ENCODE results near the gene MYMX. TPM values are rescaled to one million over a fixed set of nuclear protein-coding genes. Genes with fewer than 3 reads are reported as not detected.

Gene MYMX
- total and polyA plus RNA-seq, 2 of the 13 experiments (the other 11 are each of a cell fraction or from before 2014, with no cell fraction given), result not detected

GRCh38 chr6:44256775-44257024, 40.0 kb downstream of the MYMX start (continued):
- TF ChIP-seq ZNF704 (CRISPR knock-in tag; IDR thresholded peaks at IDR 0.05; ENCODE audit: borderline replicate concordance) (no peak), REPIN1 (CRISPR knock-in tag; IDR thresholded peaks at IDR 0.05; ENCODE audit: borderline replicate concordance, low read depth) (no peak), RBM39 (IDR thresholded peaks at IDR 0.05; ENCODE audit: low read depth, low read length, poor library complexity, severe bottlenecking) (peak; percentile 86), RFX5 (IDR thresholded peaks at IDR 0.05; ENCODE audit: low read depth, low read length) (no peak), KMT2A (CRISPR knock-in tag; IDR thresholded peaks at IDR 0.05) (peak; percentile 19; the same call in 1 of the 2 replicates), HHEX (CRISPR knock-in tag; IDR thresholded peaks at IDR 0.05) (no peak), ZNF607 (CRISPR knock-in tag; IDR thresholded peaks at IDR 0.05; ENCODE audit: borderline replicate concordance) (peak; percentile 23; the same call in 1 of the 2 replicates), PRPF4 (IDR thresholded peaks at IDR 0.05; ENCODE audit: low read depth, low read length, poor library complexity, severe bottlenecking) (peak; percentile 89), HDAC2 (CRISPR knock-in tag; IDR thresholded peaks at IDR 0.05) (no peak), SSRP1 (CRISPR knock-in tag; IDR thresholded peaks at IDR 0.05) (0 out of 2 replicates have a peak, but pooled peaks have one; percentile 18), ZFAT (CRISPR knock-in tag; conservative IDR thresholded peaks at IDR 0.05) (no peak), ZBTB20 (CRISPR knock-in tag; IDR thresholded peaks at IDR 0.05; ENCODE audit: borderline replicate concordance, low read depth) (no peak), MEIS2 (CRISPR knock-in tag; IDR thresholded peaks at IDR 0.05) (peak; percentile 50; the same call in 1 of the 2 replicates), HNF4A (CRISPR knock-in tag; IDR thresholded peaks at IDR 0.05) (no peak), PTBP1 (IDR thresholded peaks at IDR 0.05; ENCODE audit: low read depth, low read length, poor library complexity, severe bottlenecking) (peak; percentile 91), ZNF432 (CRISPR knock-in tag; IDR thresholded peaks at IDR 0.05; ENCODE audit: borderline replicate concordance) (no peak), ZHX1 (CRISPR knock-in tag; IDR thresholded peaks at IDR 0.05; ENCODE audit: low read depth) (no peak)
- TF ChIP-seq, protein P1, sequence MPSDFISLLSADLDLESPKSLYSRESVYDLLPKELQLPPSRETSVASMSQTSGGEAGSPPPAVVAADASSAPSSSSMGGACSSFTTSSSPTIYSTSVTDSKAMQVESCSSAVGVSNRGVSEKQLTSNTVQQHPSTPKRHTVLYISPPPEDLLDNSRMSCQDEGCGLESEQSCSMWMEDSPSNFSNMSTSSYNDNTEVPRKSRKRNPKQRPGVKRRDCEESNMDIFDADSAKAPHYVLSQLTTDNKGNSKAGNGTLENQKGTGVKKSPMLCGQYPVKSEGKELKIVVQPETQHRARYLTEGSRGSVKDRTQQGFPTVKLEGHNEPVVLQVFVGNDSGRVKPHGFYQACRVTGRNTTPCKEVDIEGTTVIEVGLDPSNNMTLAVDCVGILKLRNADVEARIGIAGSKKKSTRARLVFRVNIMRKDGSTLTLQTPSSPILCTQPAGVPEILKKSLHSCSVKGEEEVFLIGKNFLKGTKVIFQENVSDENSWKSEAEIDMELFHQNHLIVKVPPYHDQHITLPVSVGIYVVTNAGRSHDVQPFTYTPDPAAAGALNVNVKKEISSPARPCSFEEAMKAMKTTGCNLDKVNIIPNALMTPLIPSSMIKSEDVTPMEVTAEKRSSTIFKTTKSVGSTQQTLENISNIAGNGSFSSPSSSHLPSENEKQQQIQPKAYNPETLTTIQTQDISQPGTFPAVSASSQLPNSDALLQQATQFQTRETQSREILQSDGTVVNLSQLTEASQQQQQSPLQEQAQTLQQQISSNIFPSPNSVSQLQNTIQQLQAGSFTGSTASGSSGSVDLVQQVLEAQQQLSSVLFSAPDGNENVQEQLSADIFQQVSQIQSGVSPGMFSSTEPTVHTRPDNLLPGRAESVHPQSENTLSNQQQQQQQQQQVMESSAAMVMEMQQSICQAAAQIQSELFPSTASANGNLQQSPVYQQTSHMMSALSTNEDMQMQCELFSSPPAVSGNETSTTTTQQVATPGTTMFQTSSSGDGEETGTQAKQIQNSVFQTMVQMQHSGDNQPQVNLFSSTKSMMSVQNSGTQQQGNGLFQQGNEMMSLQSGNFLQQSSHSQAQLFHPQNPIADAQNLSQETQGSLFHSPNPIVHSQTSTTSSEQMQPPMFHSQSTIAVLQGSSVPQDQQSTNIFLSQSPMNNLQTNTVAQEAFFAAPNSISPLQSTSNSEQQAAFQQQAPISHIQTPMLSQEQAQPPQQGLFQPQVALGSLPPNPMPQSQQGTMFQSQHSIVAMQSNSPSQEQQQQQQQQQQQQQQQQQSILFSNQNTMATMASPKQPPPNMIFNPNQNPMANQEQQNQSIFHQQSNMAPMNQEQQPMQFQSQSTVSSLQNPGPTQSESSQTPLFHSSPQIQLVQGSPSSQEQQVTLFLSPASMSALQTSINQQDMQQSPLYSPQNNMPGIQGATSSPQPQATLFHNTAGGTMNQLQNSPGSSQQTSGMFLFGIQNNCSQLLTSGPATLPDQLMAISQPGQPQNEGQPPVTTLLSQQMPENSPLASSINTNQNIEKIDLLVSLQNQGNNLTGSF (CRISPR knock-in tag; IDR thresholded peaks at IDR 0.05), result no peak
- TF ChIP-seq, protein P2, sequence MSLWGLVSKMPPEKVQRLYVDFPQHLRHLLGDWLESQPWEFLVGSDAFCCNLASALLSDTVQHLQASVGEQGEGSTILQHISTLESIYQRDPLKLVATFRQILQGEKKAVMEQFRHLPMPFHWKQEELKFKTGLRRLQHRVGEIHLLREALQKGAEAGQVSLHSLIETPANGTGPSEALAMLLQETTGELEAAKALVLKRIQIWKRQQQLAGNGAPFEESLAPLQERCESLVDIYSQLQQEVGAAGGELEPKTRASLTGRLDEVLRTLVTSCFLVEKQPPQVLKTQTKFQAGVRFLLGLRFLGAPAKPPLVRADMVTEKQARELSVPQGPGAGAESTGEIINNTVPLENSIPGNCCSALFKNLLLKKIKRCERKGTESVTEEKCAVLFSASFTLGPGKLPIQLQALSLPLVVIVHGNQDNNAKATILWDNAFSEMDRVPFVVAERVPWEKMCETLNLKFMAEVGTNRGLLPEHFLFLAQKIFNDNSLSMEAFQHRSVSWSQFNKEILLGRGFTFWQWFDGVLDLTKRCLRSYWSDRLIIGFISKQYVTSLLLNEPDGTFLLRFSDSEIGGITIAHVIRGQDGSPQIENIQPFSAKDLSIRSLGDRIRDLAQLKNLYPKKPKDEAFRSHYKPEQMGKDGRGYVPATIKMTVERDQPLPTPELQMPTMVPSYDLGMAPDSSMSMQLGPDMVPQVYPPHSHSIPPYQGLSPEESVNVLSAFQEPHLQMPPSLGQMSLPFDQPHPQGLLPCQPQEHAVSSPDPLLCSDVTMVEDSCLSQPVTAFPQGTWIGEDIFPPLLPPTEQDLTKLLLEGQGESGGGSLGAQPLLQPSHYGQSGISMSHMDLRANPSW (CRISPR knock-in tag; IDR thresholded peaks at IDR 0.05; ENCODE audit: borderline replicate concordance), result 0 out of 2 replicates have a peak, but pooled peaks have one; percentile 84
